Neural cell (in vitro differentiated cells): ENCODE results near the gene NUFIP1. TPM values are rescaled to one million over a fixed set of nuclear protein-coding genes. Genes with fewer than 3 reads are reported as not detected.

Experiments used
- H2AFZ ChIP-seq: fragments of 200-600, 300-800 bp; sonication (generic), shearing (Covaris generic); 2 replicates; pipeline ENCODE4 v1.6.0; 2014; ENCODE audit warnings: low read depth, mild to moderate bottlenecking, antibody characterized with exemption, low read length, moderate library complexity
- H3F3A ChIP-seq: fragments of 200-600 bp; shearing (Covaris generic); 2 replicates; pipeline ENCODE4 v1.6.1; 2016; ENCODE audit warnings: mild to moderate bottlenecking, moderate library complexity, mixed read lengths, antibody characterized with exemption, low read length; ENCODE audit not compliant: insufficient read depth, poor library complexity, severe bottlenecking
- H3K27ac ChIP-seq: fragments of 200-600, 300-800 bp; sonication (generic), shearing (Covaris generic); 2 replicates; pipeline ENCODE4 v1.5.1; 2014; ENCODE audit warnings: mild to moderate bottlenecking, low read length, moderate library complexity
- H3K27me3 ChIP-seq: fragments of 300-800, 200-600 bp; sonication (generic), shearing (Covaris generic); 2 replicates; pipeline ENCODE4 v1.6.0; 2014; ENCODE audit warnings: mild to moderate bottlenecking, low read depth, low read length, moderate library complexity; ENCODE audit not compliant: insufficient read depth
- H3K36me3 ChIP-seq: fragments of 300-800, 200-600 bp; sonication (generic), shearing (Covaris generic); 2 replicates; pipeline ENCODE4 v1.5.1; 2014; ENCODE audit warnings: mild to moderate bottlenecking, antibody characterized with exemption, low read length, moderate library complexity; ENCODE audit not compliant: insufficient read depth
- H3K4me2 ChIP-seq: fragments of 300-800, 200-600 bp; sonication (generic), shearing (Covaris generic); 2 replicates; pipeline ENCODE4 v1.6.0; 2014; ENCODE audit warnings: mild to moderate bottlenecking, low read length
- H3K4me3 ChIP-seq: fragments of 300-800, 200-600 bp; sonication (generic), shearing (Covaris generic); 2 replicates; pipeline ENCODE4 v1.5.1; 2014; ENCODE audit warnings: mild to moderate bottlenecking, low read length, moderate library complexity
- H3K79me2 ChIP-seq: fragments of 200-600 bp; shearing (Covaris generic); replicated peaks from 2 replicates; pipeline ENCODE4 v1.6.0; 2014; ENCODE audit warnings: mild to moderate bottlenecking, low read length, moderate library complexity; ENCODE audit not compliant: insufficient read depth
- H3K9ac ChIP-seq: fragments of 300-800, 200-600 bp; sonication (generic), shearing (Covaris generic); 2 replicates; pipeline ENCODE4 v1.6.1; 2016; ENCODE audit warnings: mild to moderate bottlenecking, low read length, mixed read lengths
- H3K9me2 ChIP-seq: fragments of 200-600 bp; shearing (Covaris generic); 2 replicates; pipeline ENCODE4 v1.6.1; 2016; ENCODE audit warnings: mild to moderate bottlenecking, low read length, mixed read lengths; ENCODE audit not compliant: insufficient read depth
- H3K9me3 ChIP-seq: fragments of 200-600, 300-800 bp; sonication (generic), shearing (Covaris generic); 2 replicates; pipeline ENCODE4 v1.6.1; 2016; ENCODE audit warnings: mild to moderate bottlenecking, mixed run types, low read length, moderate library complexity, mixed read lengths
- H4K20me1 ChIP-seq: fragments of 200-600 bp; shearing (Covaris generic); 2 replicates; pipeline ENCODE4 v1.6.1; 2016; ENCODE audit warnings: mild to moderate bottlenecking, mixed run types; ENCODE audit not compliant: insufficient read depth
- EP300 ChIP-seq: fragments of 450-650 bp; conservative IDR thresholded peaks from 2 replicates; pipeline ENCODE4 v1.6.1; 2014; ENCODE audit warnings: antibody characterized with exemption, mild to moderate bottlenecking, moderate library complexity; ENCODE audit not compliant: poor library complexity, severe bottlenecking
- EZH2 ChIP-seq: fragments of 200-600, 300-800 bp; shearing (Covaris generic), sonication (generic); IDR thresholded peaks from 2 replicates; pipeline ENCODE4 v1.6.1; 2014; ENCODE audit warnings: antibody characterized with exemption, low read length, borderline replicate concordance, mild to moderate bottlenecking; ENCODE audit not compliant: insufficient read depth, poor library complexity, severe bottlenecking
- MXI1 ChIP-seq: fragments of 450-650 bp; conservative IDR thresholded peaks from 2 replicates; pipeline ENCODE4 v1.6.1; 2014; ENCODE audit warnings: antibody characterized with exemption, mild to moderate bottlenecking; ENCODE audit not compliant: poor library complexity, severe bottlenecking
- POLR2AphosphoS5 ChIP-seq: IDR thresholded peaks from 2 replicates; pipeline ENCODE4 v1.6.1; 2012
- RAD21 ChIP-seq: fragments of 450-650 bp; conservative IDR thresholded peaks from 2 replicates; pipeline ENCODE4 v1.6.1; 2014; ENCODE audit warnings: antibody characterized with exemption, mild to moderate bottlenecking, moderate library complexity
- REST ChIP-seq: IDR thresholded peaks from 2 replicates; pipeline ENCODE4 v1.6.1; 2012; ENCODE audit warnings: borderline replicate concordance
- SMC3 ChIP-seq: fragments of 450-650 bp; conservative IDR thresholded peaks from 2 replicates; pipeline ENCODE4 v1.6.1; 2014; ENCODE audit warnings: antibody characterized with exemption, mild to moderate bottlenecking, moderate library complexity; ENCODE audit not compliant: poor library complexity
- TAF1 ChIP-seq: IDR thresholded peaks from 2 replicates; pipeline ENCODE4 v1.6.1; 2012; ENCODE audit warnings: low read depth
- polyA plus RNA-seq: library from polyadenylated mRNA; depleted of rRNA; stranded (reverse); fragments of >200 nt; gene quantifications from 2 replicates; pipeline ENCODE4 v1.2.3, GENCODE V29; 2014
- TF ChIP-seq, protein P1 (sequence below): fragments of 450-650 bp; IDR thresholded peaks from 2 replicates; pipeline ENCODE4 v1.5.1; 2014; ENCODE audit warnings: antibody characterized with exemption, mild to moderate bottlenecking, moderate library complexity; ENCODE audit not compliant: poor library complexity, severe bottlenecking

Gene NUFIP1
- polyA plus RNA-seq, 1 donor from 2014 or later, result 11.0 TPM

DNA sequence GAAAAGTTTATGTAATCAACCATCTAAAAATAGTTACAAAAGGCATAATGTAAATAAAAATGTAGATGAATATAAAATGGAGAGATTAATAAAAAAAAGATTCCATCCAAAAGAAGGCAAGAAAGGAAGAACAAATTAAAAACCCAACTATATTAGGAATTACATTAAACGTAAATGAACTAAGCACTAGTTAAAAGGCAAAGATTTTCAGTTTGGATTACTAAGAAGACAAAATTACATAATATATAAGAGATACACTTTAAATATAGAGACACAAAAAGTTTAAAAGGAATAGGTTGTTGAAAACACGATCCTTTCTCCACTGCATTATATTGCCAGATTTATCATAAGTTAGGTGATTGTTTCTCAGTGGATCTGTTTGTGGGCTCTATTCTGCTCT is 27.3 kb downstream of the NUFIP1 start:
- Histone ChIP-seq H3K4me3 (no peak overlapping the region), H3K4me2 (no peak overlapping the region), H3K9me3 (peaks cover 9% of the 10 kb centered on the region), H3K36me3 (peaks cover 23% of the 10 kb centered on the region), H3K79me2 (no peaks in the 10 kb centered on the region), H3K27me3 (no peaks in the 10 kb centered on the region), H4K20me1 (no peaks in the 10 kb centered on the region), H3K9me2 (no peaks in the 10 kb centered on the region), H2AFZ (no peak overlapping the region), H3K9ac (no peak overlapping the region), H3F3A (no peaks in the 10 kb centered on the region), H3K27ac (no peak overlapping the region)
- no peak for TF ChIP-seq TAF1
- no peak for TF ChIP-seq MXI1

DNA sequence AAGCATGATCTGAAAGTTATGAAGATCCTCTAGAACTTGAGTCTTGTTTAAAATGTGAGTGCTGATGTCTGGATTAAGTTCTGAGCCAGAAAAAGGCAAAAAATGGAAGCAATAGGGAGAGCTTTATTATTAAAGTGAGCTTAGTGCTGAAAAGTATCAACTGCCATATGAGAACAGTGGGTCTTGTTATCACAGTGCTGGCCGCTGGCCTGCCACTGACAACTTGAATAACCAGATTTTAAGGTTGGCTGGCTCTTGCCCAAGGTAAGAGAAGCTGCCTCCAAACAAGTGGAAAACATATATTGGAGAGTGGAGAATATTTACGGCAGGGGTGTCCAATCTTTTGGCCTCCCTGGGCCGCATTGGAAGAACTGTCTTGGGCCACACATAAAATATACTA is 33.9 kb downstream of the NUFIP1 start:
- H3K9me3 ChIP-seq, result no peaks in the 10 kb centered on the region
- H3K27me3 ChIP-seq, result no peaks in the 10 kb centered on the region
- H3K4me2 ChIP-seq, result no peak overlapping the region
- H4K20me1 ChIP-seq, result no peaks in the 10 kb centered on the region
- H3K27ac ChIP-seq, result no peak overlapping the region
- no peak overlapping the region for H2AFZ ChIP-seq
- no peaks in the 10 kb centered on the region for H3K36me3 ChIP-seq
- H3K9ac ChIP-seq, result no peak overlapping the region
- TF ChIP-seq MXI1 (no peak), SMC3 (no peak), TAF1 (no peak), RAD21 (no peak), POLR2AphosphoS5 (no peak), EP300 (no peak), EZH2 (no peak), REST (no peak)
- TF ChIP-seq, protein P1, sequence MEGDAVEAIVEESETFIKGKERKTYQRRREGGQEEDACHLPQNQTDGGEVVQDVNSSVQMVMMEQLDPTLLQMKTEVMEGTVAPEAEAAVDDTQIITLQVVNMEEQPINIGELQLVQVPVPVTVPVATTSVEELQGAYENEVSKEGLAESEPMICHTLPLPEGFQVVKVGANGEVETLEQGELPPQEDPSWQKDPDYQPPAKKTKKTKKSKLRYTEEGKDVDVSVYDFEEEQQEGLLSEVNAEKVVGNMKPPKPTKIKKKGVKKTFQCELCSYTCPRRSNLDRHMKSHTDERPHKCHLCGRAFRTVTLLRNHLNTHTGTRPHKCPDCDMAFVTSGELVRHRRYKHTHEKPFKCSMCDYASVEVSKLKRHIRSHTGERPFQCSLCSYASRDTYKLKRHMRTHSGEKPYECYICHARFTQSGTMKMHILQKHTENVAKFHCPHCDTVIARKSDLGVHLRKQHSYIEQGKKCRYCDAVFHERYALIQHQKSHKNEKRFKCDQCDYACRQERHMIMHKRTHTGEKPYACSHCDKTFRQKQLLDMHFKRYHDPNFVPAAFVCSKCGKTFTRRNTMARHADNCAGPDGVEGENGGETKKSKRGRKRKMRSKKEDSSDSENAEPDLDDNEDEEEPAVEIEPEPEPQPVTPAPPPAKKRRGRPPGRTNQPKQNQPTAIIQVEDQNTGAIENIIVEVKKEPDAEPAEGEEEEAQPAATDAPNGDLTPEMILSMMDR, result no peak
- no peaks in the 10 kb centered on the region for H3K79me2 ChIP-seq
- no peaks in the 10 kb centered on the region for H3K9me2 ChIP-seq
- no peaks in the 10 kb centered on the region for H3F3A ChIP-seq
- H3K4me3 ChIP-seq, result no peak overlapping the region

DNA sequence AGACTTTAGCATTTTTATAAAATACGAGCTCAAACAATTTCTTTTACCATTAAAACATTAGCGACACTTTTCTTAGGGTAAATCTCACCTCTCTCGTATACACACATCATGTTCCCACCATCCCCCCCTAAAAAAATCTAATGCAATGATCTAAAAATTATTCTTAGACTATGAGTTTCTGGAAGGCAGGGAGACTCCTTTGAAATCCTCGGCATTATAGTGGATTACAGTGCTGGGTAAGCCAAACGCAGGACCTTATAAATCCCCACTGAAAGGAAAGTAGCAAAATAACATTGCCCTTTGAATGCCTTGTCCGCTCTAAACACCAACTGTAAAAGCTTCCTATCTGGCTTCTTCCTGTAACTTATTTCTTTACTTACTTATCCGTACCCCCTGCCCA is 35.0 kb downstream of the NUFIP1 start:
- Histone ChIP-seq H3K79me2 (no peaks in the 10 kb centered on the region), H4K20me1 (no peaks in the 10 kb centered on the region), H3K9me2 (no peaks in the 10 kb centered on the region)

More for the DNA sequence above, 35.0 kb downstream of the NUFIP1 start:
- H2AFZ ChIP-seq, result no peak overlapping the region
- H3K27me3 ChIP-seq, result no peaks in the 10 kb centered on the region
- H3K4me3 ChIP-seq, result no peak overlapping the region
- H3K27ac ChIP-seq, result no peak overlapping the region
- no peaks in the 10 kb centered on the region for H3K36me3 ChIP-seq
- no peak overlapping the region for H3K9ac ChIP-seq
- no peaks in the 10 kb centered on the region for H3F3A ChIP-seq
- TF ChIP-seq EZH2, result no peak
- TF ChIP-seq TAF1, result no peak
- no peak for TF ChIP-seq SMC3
- no peak overlapping the region for H3K4me2 ChIP-seq
- H3K9me3 ChIP-seq, result no peaks in the 10 kb centered on the region
